ENCODE data around the gene GIPC2. TPM values are rescaled to one million over a fixed set of nuclear protein-coding genes. Genes with fewer than 3 reads are reported as not detected.

Gene GIPC2
- total RNA-seq, 1 experiment from 2014 or later: 2.8 TPM

GRCh38 chr1:78090472-78091133, 44.8 kb downstream of the GIPC2 start:
- H3K9me3 Mint-ChIP-seq (ENCODE audit: low read depth, unreplicated experiment): peaks cover 6% of the 10 kb centered on the region
- H3K36me3 Mint-ChIP-seq (ENCODE audit: insufficient read depth, unreplicated experiment): no peaks in the 10 kb centered on the region
- TF ChIP-seq, protein P1, sequence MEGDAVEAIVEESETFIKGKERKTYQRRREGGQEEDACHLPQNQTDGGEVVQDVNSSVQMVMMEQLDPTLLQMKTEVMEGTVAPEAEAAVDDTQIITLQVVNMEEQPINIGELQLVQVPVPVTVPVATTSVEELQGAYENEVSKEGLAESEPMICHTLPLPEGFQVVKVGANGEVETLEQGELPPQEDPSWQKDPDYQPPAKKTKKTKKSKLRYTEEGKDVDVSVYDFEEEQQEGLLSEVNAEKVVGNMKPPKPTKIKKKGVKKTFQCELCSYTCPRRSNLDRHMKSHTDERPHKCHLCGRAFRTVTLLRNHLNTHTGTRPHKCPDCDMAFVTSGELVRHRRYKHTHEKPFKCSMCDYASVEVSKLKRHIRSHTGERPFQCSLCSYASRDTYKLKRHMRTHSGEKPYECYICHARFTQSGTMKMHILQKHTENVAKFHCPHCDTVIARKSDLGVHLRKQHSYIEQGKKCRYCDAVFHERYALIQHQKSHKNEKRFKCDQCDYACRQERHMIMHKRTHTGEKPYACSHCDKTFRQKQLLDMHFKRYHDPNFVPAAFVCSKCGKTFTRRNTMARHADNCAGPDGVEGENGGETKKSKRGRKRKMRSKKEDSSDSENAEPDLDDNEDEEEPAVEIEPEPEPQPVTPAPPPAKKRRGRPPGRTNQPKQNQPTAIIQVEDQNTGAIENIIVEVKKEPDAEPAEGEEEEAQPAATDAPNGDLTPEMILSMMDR (IDR thresholded peaks at IDR 0.05; ENCODE audit: unreplicated experiment): no peak
- H3K27me3 Mint-ChIP-seq (ENCODE audit: unreplicated experiment): no peaks in the 10 kb centered on the region
- peaks cover 8% of the 10 kb centered on the region for H3K4me1 Mint-ChIP-seq (ENCODE audit: low read depth, unreplicated experiment)
- DNase-seq: no peak
- CTCF ChIA-PET: interaction anchor here (0.9 kb wide), 1 partner anchor 15 kb away, joined by 3 read pairs; no protein-coding TSS in a partner anchor
- no peak overlapping the region for H3K27ac Mint-ChIP-seq (ENCODE audit: unreplicated experiment)
- BruUV-seq (replicated peaks): no TSS peak
- intact Hi-C loops (cut with micrococcal nuclease; ENCODE audit: unreplicated experiment): no loop called here
- no peak overlapping the region for H3K4me3 Mint-ChIP-seq (ENCODE audit: low read depth, unreplicated experiment)

- DNase-seq: no peak
- BruUV-seq (replicated peaks): no TSS peak
- no peak overlapping the region for H3K27ac Mint-ChIP-seq (ENCODE audit: unreplicated experiment)
- peaks cover 2% of the 10 kb centered on the region for H3K9me3 Mint-ChIP-seq (ENCODE audit: low read depth, unreplicated experiment)
- peaks cover 8% of the 10 kb centered on the region for H3K4me1 Mint-ChIP-seq (ENCODE audit: low read depth, unreplicated experiment)
- CTCF ChIA-PET: interaction anchor here (0.9 kb wide), 1 partner anchor 14 kb away, joined by 3 read pairs; no protein-coding TSS in a partner anchor
- no peak overlapping the region for H3K4me3 Mint-ChIP-seq (ENCODE audit: low read depth, unreplicated experiment)
- intact Hi-C loops (cut with micrococcal nuclease; ENCODE audit: unreplicated experiment): no loop called here
- TF ChIP-seq, protein P1 (IDR thresholded peaks at IDR 0.05; ENCODE audit: unreplicated experiment): no peak
- no peaks in the 10 kb centered on the region for H3K27me3 Mint-ChIP-seq (ENCODE audit: unreplicated experiment)
- H3K36me3 Mint-ChIP-seq (ENCODE audit: insufficient read depth, unreplicated experiment): no peaks in the 10 kb centered on the region
Measured at GRCh38 chr1:78091215-78091813, 45.5 kb downstream of the GIPC2 start.

- peaks cover 8% of the 10 kb centered on the region for H3K4me1 Mint-ChIP-seq (ENCODE audit: low read depth, unreplicated experiment)
- no peaks in the 10 kb centered on the region for H3K9me3 Mint-ChIP-seq (ENCODE audit: low read depth, unreplicated experiment)
- intact Hi-C loops (cut with micrococcal nuclease; ENCODE audit: unreplicated experiment): no loop called here
- no peaks in the 10 kb centered on the region for H3K27me3 Mint-ChIP-seq (ENCODE audit: unreplicated experiment)
- no peaks in the 10 kb centered on the region for H3K36me3 Mint-ChIP-seq (ENCODE audit: insufficient read depth, unreplicated experiment)
- BruUV-seq (replicated peaks): no TSS peak
- H3K4me3 Mint-ChIP-seq (ENCODE audit: low read depth, unreplicated experiment): no peak overlapping the region
- TF ChIP-seq, protein P1 (IDR thresholded peaks at IDR 0.05; ENCODE audit: unreplicated experiment): no peak
- CTCF ChIA-PET: no interaction called here
- H3K27ac Mint-ChIP-seq (ENCODE audit: unreplicated experiment): no peak overlapping the region
- DNase-seq: no peak
Measured at GRCh38 chr1:78091886-78092285, 46.1 kb downstream of the GIPC2 start.

GRCh38 chr1:78092643-78093042, 46.9 kb downstream of the GIPC2 start:
- no peaks in the 10 kb centered on the region for H3K9me3 Mint-ChIP-seq (ENCODE audit: low read depth, unreplicated experiment)
- H3K27ac Mint-ChIP-seq (ENCODE audit: unreplicated experiment): no peak overlapping the region
- no peak overlapping the region for H3K4me3 Mint-ChIP-seq (ENCODE audit: low read depth, unreplicated experiment)
- TF ChIP-seq, protein P1 (IDR thresholded peaks at IDR 0.05; ENCODE audit: unreplicated experiment): no peak
- H3K4me1 Mint-ChIP-seq (ENCODE audit: low read depth, unreplicated experiment): peaks cover 8% of the 10 kb centered on the region
- no peaks in the 10 kb centered on the region for H3K27me3 Mint-ChIP-seq (ENCODE audit: unreplicated experiment)
- intact Hi-C loops (cut with micrococcal nuclease; ENCODE audit: unreplicated experiment): no loop called here
- no TSS peak for BruUV-seq (replicated peaks)
- DNase-seq: no peak
- no peaks in the 10 kb centered on the region for H3K36me3 Mint-ChIP-seq (ENCODE audit: insufficient read depth, unreplicated experiment)
- CTCF ChIA-PET: no interaction called here

Data from Calu3 (cell line).